ENCODE results near the gene GPR156. TPM values are rescaled to one million over a fixed set of nuclear protein-coding genes. Genes with fewer than 3 reads are reported as not detected.

The GPR156 gene
- total and polyA plus RNA-seq, 4 donors = 0.42 to 0.49 TPM; not detected in 2

GRCh38 chr3:120129718-120130513, 155.1 kb downstream of the GPR156 start:
- no peaks in the 10 kb centered on the region for H3K27me3 ChIP-seq (ENCODE audit: control insufficient read depth in 1 of 2, insufficient read depth in 2 of 2, low read length in 1 of 2)
- no peak for DNase-seq
- H3K27ac ChIP-seq (ENCODE audit: low read depth in 1 of 2, low read length in 2 of 2) = no peak overlapping the region
- intact Hi-C loops (cut with DNase I) = no loop called here
- H3K36me3 ChIP-seq (ENCODE audit: control insufficient read depth in 1 of 2, insufficient read depth in 2 of 2, low read length in 1 of 2) = no peaks in the 10 kb centered on the region
- no peaks in the 10 kb centered on the region for H3K9me3 ChIP-seq (ENCODE audit: control insufficient read depth, low read length)
- 83 to 88% methylated on average over 2 of the region's 2 CpGs for WGBS, 2 donors
- no peaks in the 10 kb centered on the region for H3K4me1 ChIP-seq (ENCODE audit: control insufficient read depth in 1 of 2, insufficient read depth in 2 of 2, low read length in 2 of 2)
- ATAC-seq (ENCODE audit: low FRiP score) = no peak
- no peak overlapping the region for H3K4me3 ChIP-seq (ENCODE audit: low read length in 2 of 2)

GRCh38 chr3:120129051-120129450, 156.0 kb downstream of the GPR156 start:
- Histone ChIP-seq H3K4me3 (ENCODE audit: low read length in 2 of 2) (no peak overlapping the region), H3K27me3 (ENCODE audit: control insufficient read depth in 1 of 2, insufficient read depth in 2 of 2, low read length in 1 of 2) (no peaks in the 10 kb centered on the region), H3K4me1 (ENCODE audit: control insufficient read depth in 1 of 2, insufficient read depth in 2 of 2, low read length in 2 of 2) (no peaks in the 10 kb centered on the region), H3K36me3 (ENCODE audit: control insufficient read depth in 1 of 2, insufficient read depth in 2 of 2, low read length in 1 of 2) (no peaks in the 10 kb centered on the region), H3K9me3 (ENCODE audit: control insufficient read depth, low read length) (no peaks in the 10 kb centered on the region), H3K27ac (ENCODE audit: low read depth in 1 of 2, low read length in 2 of 2) (no peak overlapping the region)
- 89 to 96% methylated on average over 1 of the region's 1 CpG for WGBS, 2 donors
- DNase-seq (no peak), ATAC-seq (ENCODE audit: low FRiP score) (no peak)
- intact Hi-C loops (cut with DNase I) = no loop called here

GRCh38 chr3:120125992-120126391, 159.0 kb downstream of the GPR156 start:
- Histone ChIP-seq H3K4me1 (ENCODE audit: control insufficient read depth in 1 of 2, insufficient read depth in 2 of 2, low read length in 2 of 2) (no peaks in the 10 kb centered on the region), H3K27me3 (ENCODE audit: control insufficient read depth in 1 of 2, insufficient read depth in 2 of 2, low read length in 1 of 2) (no peaks in the 10 kb centered on the region), H3K36me3 (ENCODE audit: control insufficient read depth in 1 of 2, insufficient read depth in 2 of 2, low read length in 1 of 2) (no peaks in the 10 kb centered on the region), H3K4me3 (ENCODE audit: low read length in 2 of 2) (no peak overlapping the region), H3K9me3 (ENCODE audit: control insufficient read depth, low read length) (no peaks in the 10 kb centered on the region), H3K27ac (ENCODE audit: low read depth in 1 of 2, low read length in 2 of 2) (no peak overlapping the region)
- DNase-seq = no peak
- intact Hi-C loops (cut with DNase I) = no loop called here
- no peak for ATAC-seq (ENCODE audit: low FRiP score)

- H3K27ac ChIP-seq (ENCODE audit: low read depth in 1 of 2, low read length in 2 of 2) = no peak overlapping the region
- intact Hi-C loops (cut with DNase I) = no loop called here
- no peaks in the 10 kb centered on the region for H3K36me3 ChIP-seq (ENCODE audit: control insufficient read depth in 1 of 2, insufficient read depth in 2 of 2, low read length in 1 of 2)
Observed at GRCh38 chr3:120119846-120120510, 165.0 kb downstream of the GPR156 start.

More at GRCh38 chr3:120119846-120120510, 165.0 kb downstream of the GPR156 start:
- no peak for ATAC-seq (ENCODE audit: low FRiP score)
- Histone ChIP-seq H3K4me3 (ENCODE audit: low read length in 2 of 2) (no peak overlapping the region), H3K27me3 (ENCODE audit: control insufficient read depth in 1 of 2, insufficient read depth in 2 of 2, low read length in 1 of 2) (no peaks in the 10 kb centered on the region), H3K4me1 (ENCODE audit: control insufficient read depth in 1 of 2, insufficient read depth in 2 of 2, low read length in 2 of 2) (no peaks in the 10 kb centered on the region), H3K9me3 (ENCODE audit: control insufficient read depth, low read length) (peaks cover 1% of the 10 kb centered on the region)
- 75 to 78% methylated on average over 7 of the region's 7 CpGs for WGBS, 2 donors
- DNase-seq = no peak

Other genes starting within 250 kb of the GPR156 start
- gene GSK3B, start 190.8 kb downstream of the GPR156 start, total RNA-seq = 10 to 100 TPM; 34.3 to 37.8 TPM
- 1 to 10 TPM; 4.5 to 5.4 TPM for gene GSK3B, start 190.8 kb downstream of the GPR156 start, polyA plus RNA-seq
- 10 to 100 TPM; 18.0 to 19.2 TPM for gene LRRC58, start 64.1 kb upstream of the GPR156 start, total RNA-seq
- 1 to 10 TPM; 6.8 to 9.0 TPM for gene LRRC58, start 64.1 kb upstream of the GPR156 start, polyA plus RNA-seq
- 100 to 1,000 TPM; 716 to 833 TPM for gene FSTL1, start 165.8 kb upstream of the GPR156 start, total RNA-seq
- gene FSTL1, start 165.8 kb upstream of the GPR156 start, polyA plus RNA-seq = 100 to 1,000 TPM; 103 to 319 TPM